Body of pancreas (tissue), 4 donors: Measurements from ENCODE around the gene VWC2L.

Experiments used
- CTCF ChIP-seq, 7 experiments: fragments of 450-650 bp in 4 of 7; fragments of 200-600 bp in 3 of 7; sonication (generic) in 3 of 7; IDR thresholded peaks; one replicate each; pipeline ENCODE4 v1.5.1; 2016 to 2019; ENCODE audit warnings: antibody characterized with exemption in 7 of 7
- POLR2A ChIP-seq, 3 donors: fragments of 450-650 bp; IDR thresholded peaks; one replicate each; pipeline ENCODE4 v1.6.1; 2016; ENCODE audit warnings: antibody characterized with exemption in 3 of 3, mild to moderate bottlenecking in 2 of 3

- TF ChIP-seq CTCF (IDR thresholded peaks at IDR 0.05): no peak
- TF ChIP-seq POLR2A (IDR thresholded peaks at IDR 0.05): no peak
Measured at GRCh38 chr2:214395040-214395439, 15.8 kb upstream of the VWC2L start.
